K562 (cell line): ENCODE results near the gene TSG101. TPM values are rescaled to one million over a fixed set of nuclear protein-coding genes. Genes with fewer than 3 reads are reported as not detected.

Experiments used
- ATAC-seq: fragments of 200-7000 bp; cut with Tn5 transposase; 3 replicates; pipeline ENCODE4 v1.9.1; 2020; ENCODE audit warnings: moderate library complexity
- BruUV-seq: library from RNA; stranded (reverse); fragments of 400-500 nt; replicated peaks from 2 replicates; lab custom pipeline; 2021; lab: Mats Ljungman, UMichigan
- CTCF ChIA-PET: fragments of 300-600 bp; formaldehyde crosslinking; extraction: SDS; loops from one replicate; lab custom pipeline; 2021; ENCODE audit warnings: low intra/inter-chr PET ratio; lab: Yijun Ruan, JAX
- POLR2A ChIA-PET: fragments of 300-600, 350-650 bp; sonication (Branson Sonifier 250); formaldehyde crosslinking; extraction: SDS; loops from one replicate; lab custom pipeline; 2021; ENCODE audit warnings: antibody characterized with exemption, inconsistent platforms; lab: Yijun Ruan, JAX
- DNase-seq, 4 experiments: peaks; one replicate each; pipeline versions ENCODE4 v3.0.0 to v3.0.0-alpha.2; 2011 to 2018; ENCODE audit warnings: low spot score in 3 of 4, mixed read lengths in 3 of 4; ENCODE audit errors: extremely low read depth in 1 of 4
- FAIRE-seq: peaks from 2 replicates; lab custom pipeline; 2011; peaks lifted over from hg19 to GRCh38; lab: Jason Lieb, UNC
- H2AFZ ChIP-seq: 2 replicates; pipeline ENCODE4 v1.6.0; 2011; ENCODE audit warnings: low read depth, low read length, control low read depth, inconsistent platforms
- H3K27ac ChIP-seq: fragments of 200-600 bp; 3 replicates; pipeline ENCODE4 v1.8.0; 2011; ENCODE audit warnings: low read depth, mild to moderate bottlenecking, control low read depth, inconsistent platforms, low read length, moderate library complexity, mixed read lengths; ENCODE audit errors: extremely low read depth
- H3K27me3 ChIP-seq, 2 experiments: fragments of 300-600 bp in 1 of 2; 2 replicates in 1 of 2; 3 replicates in 1 of 2; pipeline versions ENCODE4 v1.6.0 to v1.8.0; 2011; ENCODE audit warnings: inconsistent platforms in 2 of 2, low read length in 2 of 2, mild to moderate bottlenecking in 1 of 2, mixed read lengths in 1 of 2, moderate library complexity in 1 of 2; ENCODE audit not compliant: control insufficient read depth in 2 of 2, insufficient read depth in 2 of 2
- H3K36me3 ChIP-seq: fragments of 300-600 bp; 3 replicates; pipeline ENCODE4 v1.8.0; 2011; ENCODE audit warnings: mild to moderate bottlenecking, low read length, inconsistent platforms; ENCODE audit not compliant: control insufficient read depth, insufficient read depth
- H3K4me1 ChIP-seq, 2 experiments: fragments of 200-600 bp in 1 of 2; replicated peaks in 1 of 2; 2 replicates in 1 of 2; 3 replicates in 1 of 2; pipeline versions ENCODE4 v1.5.1 to v1.8.0; 2011; ENCODE audit warnings: inconsistent platforms in 2 of 2, low read length in 2 of 2, mild to moderate bottlenecking in 1 of 2, mixed read lengths in 1 of 2, moderate library complexity in 1 of 2; ENCODE audit not compliant: control insufficient read depth in 2 of 2, insufficient read depth in 2 of 2
- H3K4me2 ChIP-seq: 2 replicates; pipeline ENCODE4 v1.6.1; 2011; ENCODE audit warnings: low read length, control low read depth, inconsistent platforms, mixed read lengths; ENCODE audit not compliant: insufficient read depth
- H3K4me3 ChIP-seq: fragments of 200-600 bp; sonication (generic), shearing (Covaris generic); 2 replicates; pipeline ENCODE4 v1.5.1; 2016; ENCODE audit warnings: control low read depth, inconsistent platforms
- H3K79me2 ChIP-seq: fragments of 200-600 bp; 3 replicates; pipeline ENCODE4 v1.8.0; 2011; ENCODE audit warnings: low read length, inconsistent platforms; ENCODE audit not compliant: control insufficient read depth, insufficient read depth
- H3K9ac ChIP-seq, 2 experiments: 2 replicates each; pipeline versions ENCODE4 v1.6.0 to v1.6.1; 2011; ENCODE audit warnings: low read depth in 2 of 2, low read length in 2 of 2, control low read depth in 1 of 2, inconsistent platforms in 1 of 2, mild to moderate bottlenecking in 1 of 2, mixed read lengths in 1 of 2; ENCODE audit not compliant: insufficient read depth in 1 of 2
- H3K9me1 ChIP-seq: one replicate; pipeline ENCODE4 v1.6.0; 2011; ENCODE audit warnings: inconsistent platforms, mild to moderate bottlenecking, low read length, moderate library complexity; ENCODE audit not compliant: control insufficient read depth, insufficient read depth
- H3K9me3 ChIP-seq: replicated peaks from 2 replicates; pipeline ENCODE4 v1.5.1; 2011; ENCODE audit warnings: low read depth, low read length, inconsistent platforms; ENCODE audit not compliant: control insufficient read depth, insufficient read depth
- H4K20me1 ChIP-seq: replicated peaks from 2 replicates; pipeline ENCODE4 v1.6.1; 2011; ENCODE audit warnings: low read length, inconsistent platforms, mixed read lengths; ENCODE audit not compliant: control insufficient read depth, insufficient read depth
- CBX5 ChIP-seq: IDR thresholded peaks from 2 replicates; pipeline ENCODE4 v1.6.1; 2014; ENCODE audit warnings: low read depth, borderline replicate concordance
- ELF1 ChIP-seq: fragments of 200-800 bp; sonication (Bioruptor generic); IDR thresholded peaks from 2 replicates; pipeline ENCODE4 v1.6.1; 2016; ENCODE audit warnings: missing genetic modification characterization, missing compliant biosample characterization
- EZH2 ChIP-seq: IDR thresholded peaks from 2 replicates; pipeline ENCODE4 v1.6.1; 2012; ENCODE audit warnings: low read depth, mild to moderate bottlenecking, inconsistent platforms, low read length, borderline replicate concordance
- GABPA ChIP-seq: fragments of 200-800 bp; sonication (Bioruptor generic); conservative IDR thresholded peaks from 2 replicates; pipeline ENCODE4 v1.6.1; 2016; ENCODE audit warnings: low read depth, missing genetic modification characterization, missing compliant biosample characterization
- GTF2F1 ChIP-seq: IDR thresholded peaks from 2 replicates; pipeline ENCODE4 v1.6.1; 2011; ENCODE audit warnings: low read depth, low read length, improper control_type of control experiment
- HMG20A ChIP-seq: fragments of 450-650 bp; formaldehyde crosslinking; conservative IDR thresholded peaks from 2 replicates; pipeline ENCODE4 v1.4.0; 2020; ENCODE audit warnings: mild to moderate bottlenecking, mixed read lengths
- KDM4B ChIP-seq, 2 experiments: fragments of 450-650 bp in 1 of 2; sonication (generic) in 1 of 2; IDR thresholded peaks; 2 replicates each; pipeline ENCODE4 v1.6.1; 2016 to 2017; ENCODE audit warnings: borderline replicate concordance in 2 of 2, antibody characterized with exemption in 1 of 2, low read depth in 1 of 2, mild to moderate bottlenecking in 1 of 2
- NFYB ChIP-seq: IDR thresholded peaks from 2 replicates; pipeline ENCODE4 v1.6.1; 2011; ENCODE audit warnings: mild to moderate bottlenecking, moderate library complexity; ENCODE audit not compliant: insufficient read length; ENCODE audit errors: extremely low read depth
- PCBP2 ChIP-seq: fragments of 200-400 bp; formaldehyde crosslinking; IDR thresholded peaks from 2 replicates; pipeline ENCODE4 v1.6.1; 2018; ENCODE audit warnings: low read length, low read depth, mild to moderate bottlenecking, moderate library complexity; ENCODE audit not compliant: poor library complexity, severe bottlenecking
- POLR2AphosphoS5 ChIP-seq: IDR thresholded peaks from 2 replicates; pipeline ENCODE4 v1.6.1; 2011; ENCODE audit warnings: mild to moderate bottlenecking, low read depth, low read length, moderate library complexity; ENCODE audit not compliant: control insufficient read depth, insufficient read depth
- TBL1XR1 ChIP-seq, 2 experiments: IDR thresholded peaks; 2 replicates each; pipeline ENCODE4 v1.6.1; 2012; ENCODE audit warnings: improper control_type of control experiment in 2 of 2, low read length in 2 of 2, mild to moderate bottlenecking in 1 of 2
- TCF7 ChIP-seq: sonication (generic); IDR thresholded peaks from 2 replicates; pipeline ENCODE4 v1.6.1; 2016; ENCODE audit warnings: antibody characterized with exemption, borderline replicate concordance
- TEAD4 ChIP-seq, 2 experiments: sonication (generic) in 1 of 2; formaldehyde crosslinking in 1 of 2; IDR thresholded peaks; 2 replicates each; pipeline versions ENCODE4 v1.6.1 to v1.8.0; 2012 to 2022; ENCODE audit warnings: borderline replicate concordance in 1 of 2, inconsistent platforms in 1 of 2, low read length in 1 of 2, mild to moderate bottlenecking in 1 of 2, missing genetic modification reagents in 1 of 2
- TRIM28 ChIP-seq: fragments of 450-650 bp; IDR thresholded peaks from 2 replicates; pipeline ENCODE4 v1.6.1; 2017
- ZKSCAN1 ChIP-seq: fragments of 150-350 bp; IDR thresholded peaks from 2 replicates; pipeline ENCODE4 v1.6.1; 2016; ENCODE audit warnings: low read depth, low read length
- ZNF175 ChIP-seq: fragments of 200-800 bp; sonication (Bioruptor generic); IDR thresholded peaks from 2 replicates; pipeline ENCODE4 v1.6.1; 2016; ENCODE audit warnings: low read depth, mild to moderate bottlenecking, missing genetic modification characterization, missing compliant biosample characterization
- ZNF41 ChIP-seq: fragments of 250-450 bp; sonication (Bioruptor Pico); conservative IDR thresholded peaks from 2 replicates; pipeline ENCODE4 v1.4.0; 2020; ENCODE audit warnings: mild to moderate bottlenecking
- ZNF79 ChIP-seq: fragments of 250-450 bp; sonication (Bioruptor Pico); IDR thresholded peaks from 2 replicates; pipeline ENCODE4 v1.4.0; 2020; ENCODE audit warnings: low read depth, mild to moderate bottlenecking, moderate library complexity
- WGBS: fragments of 100-300 bp; shearing (Covaris generic); methylation state at CpG from one replicate; pipeline ENCODE4 v1.1.6; 2016; ENCODE audit warnings: low coverage, mixed read lengths; ENCODE audit not compliant: insufficient coverage; ENCODE audit errors: missing lambda C conversion rate; 5-methylcytosine and 5-hydroxymethylcytosine counted together
- in situ Hi-C: fragments of 300-500 bp; cut with MboI; formaldehyde crosslinking; loops from 4 replicates; pipeline ENCODE4 v1.15.0; 2018; ENCODE audit warnings: inconsistent platforms, mixed read lengths
- intact Hi-C: fragments of 100-400 bp; cut with micrococcal nuclease; formaldehyde crosslinking; loops from 2 replicates; pipeline ENCODE4 v1.14.2; 2022
- polyA plus RNA-seq, 8 experiments: library from polyadenylated mRNA; depleted of rRNA in 4 of 8; stranded (reverse) in 5 of 8; unstranded in 3 of 8; fragments of >200 nt; fragmentation: Nextera tagmentation in 2 of 8; fragmentation: Illumina TruSeq in 1 of 8; extraction: Ambion mirVana in 2 of 8; extraction: Trizol in 1 of 8; gene quantifications; 2 replicates each; pipeline versions ENCODE4 v1.2.1 to v1.2.3, GENCODE V29; 2011 to 2014; ENCODE audit warnings: inconsistent platforms in 1 of 8, missing spikeins in 1 of 8
- total RNA-seq, 7 experiments: library from RNA; depleted of rRNA in 6 of 7; stranded (reverse); fragments of >200 nt in 6 of 7; fragmentation: Illumina TruSeq in 2 of 7; extraction: Trizol in 2 of 7; gene quantifications; 2 replicates each; pipeline versions ENCODE4 v1.2.1 to v1.2.3, GENCODE V29; 2011 to 2021; ENCODE audit warnings: low replicate concordance in 1 of 7
- TF ChIP-seq, protein P1 (sequence below): sonication (generic); formaldehyde crosslinking; IDR thresholded peaks from 2 replicates; pipeline ENCODE4 v1.8.1; 2023; ENCODE audit warnings: mild to moderate bottlenecking, missing genetic modification reagents, moderate library complexity

The TSG101 gene
- total and polyA plus RNA-seq, 9 of the 15 experiments (the other 6 are each of a cell fraction or from before 2014, with no cell fraction given) = 24.6 to 141 (median 60.0) TPM

DNA sequence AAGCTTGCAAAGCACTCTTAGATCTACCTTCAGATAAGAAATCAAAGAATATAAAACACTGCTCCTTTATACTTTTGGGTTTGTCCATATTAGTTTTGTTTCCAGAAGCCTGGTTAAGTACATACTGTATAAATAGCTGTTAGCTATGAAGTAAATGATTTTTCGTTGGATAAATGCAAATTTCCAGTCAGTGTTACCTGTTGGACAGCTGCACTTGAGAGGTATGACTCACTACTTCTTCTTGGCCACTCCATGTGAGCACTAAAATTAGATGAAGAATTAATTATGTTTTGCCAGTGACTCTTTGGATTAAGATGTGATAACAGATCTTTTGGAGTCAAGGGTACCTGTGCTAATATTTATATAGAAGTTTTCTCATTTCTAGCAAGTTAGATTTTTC lies 9.5 kb upstream of the TSG101 start:
- peaks cover 8% of the 10 kb centered on the region; the same call in 2 of the 3 replicates for H3K36me3 ChIP-seq
- H3K4me3 ChIP-seq = no peak overlapping the region
- in situ Hi-C loops = loop anchor here (25.0 kb wide), 1 partner anchor 201 kb away; the partner anchor contains the start of gene IGSF22
- WGBS = 44% methylated on average over 1 of the region's 1 CpG
- FAIRE-seq (no peak), DNase-seq (no peak), ATAC-seq (no peak)
- no TSS peak for BruUV-seq
- no peaks in the 10 kb centered on the region for H3K9me3 ChIP-seq
- no peaks in the 10 kb centered on the region for H3K9me1 ChIP-seq
- TF ChIP-seq CBX5 (no peak), KDM4B (IDR thresholded peaks at IDR 0.05; ENCODE audit: borderline replicate concordance in 2 of 2, low read depth in 1 of 2) (no peak), PCBP2 (no peak), ELF1 (tag) (no peak), TCF7 (no peak), TRIM28 (no peak), NFYB (no peak), GTF2F1 (no peak), ZNF41 (CRISPR knock-in tag) (no peak), ZNF79 (no peak), HMG20A (CRISPR knock-in tag) (no peak), ZKSCAN1 (no peak), GABPA (tag) (no peak), TBL1XR1 (IDR thresholded peaks at IDR 0.05; ENCODE audit: low read length in 2 of 2) (no peak), EZH2 (no peak), TEAD4 (IDR thresholded peaks at IDR 0.05; ENCODE audit: low read length) (no peak), TEAD4 (CRISPR knock-in tag; IDR thresholded peaks at IDR 0.05; ENCODE audit: borderline replicate concordance) (no peak), ZNF175 (CRISPR knock-in tag) (no peak), POLR2AphosphoS5 (no peak)
- TF ChIP-seq, protein P1, sequence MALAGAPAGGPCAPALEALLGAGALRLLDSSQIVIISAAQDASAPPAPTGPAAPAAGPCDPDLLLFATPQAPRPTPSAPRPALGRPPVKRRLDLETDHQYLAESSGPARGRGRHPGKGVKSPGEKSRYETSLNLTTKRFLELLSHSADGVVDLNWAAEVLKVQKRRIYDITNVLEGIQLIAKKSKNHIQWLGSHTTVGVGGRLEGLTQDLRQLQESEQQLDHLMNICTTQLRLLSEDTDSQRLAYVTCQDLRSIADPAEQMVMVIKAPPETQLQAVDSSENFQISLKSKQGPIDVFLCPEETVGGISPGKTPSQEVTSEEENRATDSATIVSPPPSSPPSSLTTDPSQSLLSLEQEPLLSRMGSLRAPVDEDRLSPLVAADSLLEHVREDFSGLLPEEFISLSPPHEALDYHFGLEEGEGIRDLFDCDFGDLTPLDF (CRISPR knock-in tag) = no peak
- H3K9ac ChIP-seq = no peak overlapping the region
- H3K79me2 ChIP-seq = no peaks in the 10 kb centered on the region
- POLR2A ChIA-PET = interaction anchor here (1.2 kb wide), 1 partner anchor 10 kb away, joined by 3 read pairs; the partner anchor contains the start of gene TSG101
- no peaks in the 10 kb centered on the region for H3K27me3 ChIP-seq
- H2AFZ ChIP-seq = no peak overlapping the region
- intact Hi-C loops = no loop called here
- CTCF ChIA-PET = no interaction called here
- H3K27ac ChIP-seq = no peak overlapping the region
- H3K4me1 ChIP-seq = no peaks in the 10 kb centered on the region
- no peak overlapping the region for H3K4me2 ChIP-seq
- no peaks in the 10 kb centered on the region for H4K20me1 ChIP-seq
